Uterus (tissue), 4 donors: Measurements from ENCODE around the gene CACNA2D1. TPM values are rescaled to one million over a fixed set of nuclear protein-coding genes. Genes with fewer than 3 reads are reported as not detected.

Experiments
- DNase-seq, 2 donors: peaks; one replicate each; pipeline ENCODE4 v3.0.0-alpha.2; 2019 to 2020
- H3K27ac ChIP-seq, 2 donors: fragments of 200-600 bp; sonication (generic); 1 replicate in 1 of 2; 2 replicates in 1 of 2; pipeline ENCODE4 v1.5.1; 2016 to 2018
- H3K27me3 ChIP-seq, 2 donors: fragments of 200-600 bp; sonication (generic); one replicate each; pipeline ENCODE4 v1.5.1; 2018 to 2019; ENCODE audit warnings: control low read depth in 1 of 2
- H3K36me3 ChIP-seq, 2 donors: fragments of 200-600 bp; sonication (generic); one replicate each; pipeline ENCODE4 v1.5.1; 2019; ENCODE audit warnings: control low read depth in 1 of 2
- H3K4me1 ChIP-seq, 2 donors: fragments of 200-600 bp; sonication (generic); one replicate each; pipeline ENCODE4 v1.5.1; 2018 to 2019; ENCODE audit warnings: control low read depth in 1 of 2
- H3K4me3 ChIP-seq, 2 donors: fragments of 200-600 bp; sonication (generic); 1 replicate in 1 of 2; 2 replicates in 1 of 2; pipeline ENCODE4 v1.5.1; 2018 to 2019; ENCODE audit warnings: mild to moderate bottlenecking in 1 of 2
- H3K9me3 ChIP-seq, 2 donors: fragments of 200-600 bp; sonication (generic); one replicate each; pipeline ENCODE4 v1.5.1; 2019; ENCODE audit warnings: control low read depth in 1 of 2
- CTCF ChIP-seq, 4 experiments: fragments of 200-600 bp in 2 of 4; fragments of 450-650 bp in 2 of 4; sonication (generic) in 2 of 4; IDR thresholded peaks; one replicate each; pipeline ENCODE4 v1.5.1; 2016 to 2019; ENCODE audit warnings: antibody characterized with exemption in 4 of 4, mild to moderate bottlenecking in 2 of 4, moderate library complexity in 1 of 4
- POLR2A ChIP-seq, 2 donors: fragments of 450-650 bp; IDR thresholded peaks; one replicate each; pipeline ENCODE4 v1.6.1; 2016; ENCODE audit warnings: antibody characterized with exemption in 2 of 2, mild to moderate bottlenecking in 1 of 2, moderate library complexity in 1 of 2
- intact Hi-C: fragments of 100-400 bp; cut with DNase I; formaldehyde crosslinking; loops from one replicate; pipeline ENCODE4 v1.15.1; 2023; ENCODE audit warnings: low total_unique reads
- total RNA-seq, 4 donors: library from RNA; depleted of rRNA in 3 of 4; stranded (reverse); fragments of >200 nt in 3 of 4; gene quantifications; one replicate each; pipeline versions ENCODE4 v1.1.0 to v1.2.4, GENCODE V29; 2014 to 2023
- donor health status: DM: yes; HTN: yes; CAD: no.

Gene CACNA2D1
- total RNA-seq, 4 donors from 2014 or later = 30.1 to 54.1 (median 43.6) TPM

DNA sequence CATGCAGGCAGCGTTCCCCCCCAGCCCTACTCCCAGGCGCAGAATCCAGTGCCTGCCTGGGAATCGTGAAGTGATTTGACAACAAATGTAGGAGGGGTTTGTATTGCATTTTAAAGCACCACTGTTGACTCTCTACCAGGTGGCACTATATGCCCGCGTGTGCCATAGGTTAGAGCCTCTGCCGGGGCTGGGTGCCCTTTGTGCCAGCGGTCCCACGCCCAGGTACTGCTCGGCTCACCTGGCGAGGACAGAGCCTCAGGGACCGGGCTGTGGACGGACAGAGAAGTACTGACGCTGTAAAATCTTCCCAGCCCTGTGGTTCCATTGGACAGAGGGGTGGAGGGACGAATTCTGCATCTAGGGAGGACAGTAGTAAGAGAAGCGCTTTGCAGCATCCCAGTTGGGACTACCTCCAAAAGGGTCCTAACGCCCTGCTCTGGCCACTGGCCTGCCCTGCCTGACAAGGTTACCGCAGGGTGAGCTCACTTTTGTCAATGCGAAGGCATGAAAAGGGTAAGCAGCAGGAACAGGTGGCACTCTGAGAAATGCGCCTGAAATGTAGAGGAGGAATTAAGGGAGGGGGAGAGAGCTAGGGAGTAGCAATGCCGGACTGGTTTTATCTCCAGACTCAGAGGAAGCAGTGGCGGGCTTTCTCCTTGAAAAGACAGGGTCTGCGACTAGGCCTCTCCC is 788 bp upstream of the CACNA2D1 start:
- peak overlapping the region; percentile 87 to 88 for H3K27ac ChIP-seq
- H3K36me3 ChIP-seq = no peaks in the 10 kb centered on the region

GRCh38 chr7:82443036-82443546 is 486 bp downstream of the CACNA2D1 start:
- peak in 1 of 2 donors; percentile 38 for DNase-seq
- Histone ChIP-seq H3K27me3 (no peaks in the 10 kb centered on the region), H3K9me3 (no peaks in the 10 kb centered on the region), H3K4me3 (peak overlapping the region; percentile 39 to 70), H3K4me1 (peaks cover 0 to 4% of the 10 kb centered on the region in 2 donors), H3K36me3 (no peaks in the 10 kb centered on the region), H3K27ac (peak overlapping the region; percentile 87 to 88)
- TF ChIP-seq POLR2A (IDR thresholded peaks at IDR 0.05) (no peak), CTCF (IDR thresholded peaks at IDR 0.05) (no peak)
- intact Hi-C loops = no loop called here

More for the DNA sequence above, 788 bp upstream of the CACNA2D1 start:
- TF ChIP-seq CTCF (IDR thresholded peaks at IDR 0.05) (no peak), POLR2A (IDR thresholded peaks at IDR 0.05) (no peak)
- H3K4me3 ChIP-seq = peak overlapping the region; percentile 39 to 70
- H3K4me1 ChIP-seq = peaks cover 0 to 4% of the 10 kb centered on the region in 2 donors
- H3K27me3 ChIP-seq = no peaks in the 10 kb centered on the region
- DNase-seq = peak in 1 of 2 donors; percentile 17
- H3K9me3 ChIP-seq = no peaks in the 10 kb centered on the region
- intact Hi-C loops = no loop called here

DNA sequence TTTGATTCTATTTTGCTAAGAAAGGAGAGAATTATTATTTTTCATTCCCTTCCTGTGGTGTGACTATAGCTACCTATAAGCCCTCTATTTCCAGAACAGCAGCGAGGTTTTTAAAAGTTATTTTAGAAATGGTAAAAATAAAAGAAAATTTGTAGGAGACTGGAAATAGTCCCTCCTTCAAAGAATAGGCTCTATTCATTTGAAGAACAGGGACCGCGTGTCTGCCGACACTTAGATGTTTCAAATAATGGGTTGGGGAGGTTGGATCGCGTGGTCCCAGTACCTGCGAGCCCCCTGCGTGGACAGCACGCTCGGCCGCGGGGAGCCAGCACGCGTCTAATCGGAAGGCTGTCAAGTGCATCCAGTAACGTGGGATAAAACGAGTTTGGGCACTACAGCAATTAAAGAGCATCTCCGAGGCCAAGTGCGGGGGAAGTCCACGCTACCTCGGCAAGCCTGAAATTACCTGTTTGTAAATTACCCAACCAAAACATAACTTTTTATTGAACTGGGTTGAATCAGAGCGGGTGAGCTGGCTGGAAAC is 1.0 kb downstream of the CACNA2D1 start:
- H3K4me1 ChIP-seq = peaks cover 0 to 4% of the 10 kb centered on the region in 2 donors
- H3K27me3 ChIP-seq = no peaks in the 10 kb centered on the region
- H3K27ac ChIP-seq = peak overlapping the region; percentile 87 to 88
- no peak for DNase-seq
- intact Hi-C loops = no loop called here
- H3K9me3 ChIP-seq = no peaks in the 10 kb centered on the region
- no peak for TF ChIP-seq CTCF (IDR thresholded peaks at IDR 0.05)
- TF ChIP-seq POLR2A (IDR thresholded peaks at IDR 0.05) = no peak
- H3K4me3 ChIP-seq = peak overlapping the region; percentile 39 to 70
- no peaks in the 10 kb centered on the region for H3K36me3 ChIP-seq

- Histone ChIP-seq H3K36me3 (no peaks in the 10 kb centered on the region), H3K27ac (peak overlapping the region in 1 of 2 donors; percentile 87), H3K4me1 (peaks cover 0 to 4% of the 10 kb centered on the region in 2 donors), H3K9me3 (no peaks in the 10 kb centered on the region), H3K27me3 (no peaks in the 10 kb centered on the region), H3K4me3 (peak overlapping the region in 1 of 2 donors; percentile 70)
- no peak for DNase-seq
- intact Hi-C loops = no loop called here
- TF ChIP-seq POLR2A (IDR thresholded peaks at IDR 0.05) (no peak), CTCF (IDR thresholded peaks at IDR 0.05) (no peak)
Measured at GRCh38 chr7:82441669-82442478, 1.7 kb downstream of the CACNA2D1 start.
